ENCODE data around the gene PCDH15.
"Not testable (repeated sequence)": the region's sequence is repeated elsewhere in the genome, so short reads cannot be mapped to it uniquely, and the experiment has no call there.

The PCDH15 gene

DNA sequence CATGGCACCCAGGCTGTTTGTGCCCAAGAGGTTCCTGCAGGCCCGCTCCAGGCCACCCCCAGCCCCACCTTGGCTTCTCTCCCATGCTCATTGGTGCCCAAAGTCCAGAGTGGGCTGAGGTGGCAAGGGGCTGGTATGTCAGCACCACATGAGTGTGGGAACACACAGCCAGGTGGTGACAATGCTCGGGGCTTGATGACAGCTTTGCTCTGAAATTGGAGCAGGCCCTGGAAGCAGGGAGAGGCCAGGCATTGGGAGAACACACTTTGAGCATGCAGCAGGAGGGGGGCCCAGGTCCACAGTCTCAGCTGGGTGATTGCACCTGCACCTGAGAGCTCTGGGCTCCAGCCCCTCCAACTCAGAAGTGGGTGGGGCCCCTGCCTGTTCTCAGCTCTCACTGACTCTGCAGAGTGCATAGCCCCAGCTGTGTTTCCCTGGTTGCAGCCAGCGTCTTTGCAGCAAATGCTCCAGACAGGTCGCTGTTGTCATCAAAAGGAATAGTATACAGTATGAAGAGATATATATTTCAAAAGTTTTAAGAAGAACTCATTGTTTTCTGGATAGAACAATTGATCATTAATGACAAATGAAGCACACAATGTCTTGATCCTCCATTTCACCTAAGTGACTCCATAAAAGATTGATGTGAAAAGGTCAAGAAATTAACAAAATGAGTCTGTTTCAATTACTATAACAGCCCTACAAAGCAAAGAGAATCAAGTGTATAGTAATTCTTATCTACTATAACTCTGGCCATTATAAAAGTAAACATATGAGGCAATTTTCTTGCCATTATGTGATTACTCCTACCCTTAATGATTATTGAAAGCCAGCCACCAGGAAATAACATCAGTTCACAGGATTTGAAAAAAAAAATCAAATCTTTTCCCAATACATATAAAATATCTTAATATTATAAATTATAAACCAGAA, 848.1 kb downstream of the PCDH15 start:
- no peak for DNase-seq

DNA sequence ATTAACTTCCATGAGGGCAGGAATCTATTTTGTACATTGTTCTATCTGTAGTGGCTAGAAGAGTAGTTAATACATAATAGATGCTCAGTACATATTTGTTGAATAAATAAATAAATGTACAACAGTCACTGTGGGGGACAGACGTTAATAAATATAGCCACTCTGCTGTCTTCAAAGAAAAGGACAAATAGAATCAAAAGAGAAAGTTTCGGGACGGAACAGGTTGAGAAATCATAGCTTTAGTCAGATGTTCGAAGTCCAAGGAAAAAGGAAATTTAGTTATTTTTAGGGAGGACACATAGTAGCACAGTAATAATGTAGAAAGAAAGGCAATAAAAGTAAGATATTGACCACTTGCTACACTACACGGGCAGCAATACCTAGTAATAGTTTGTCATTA, 861.4 kb downstream of the PCDH15 start:
- DNase-seq: no peak

DNA sequence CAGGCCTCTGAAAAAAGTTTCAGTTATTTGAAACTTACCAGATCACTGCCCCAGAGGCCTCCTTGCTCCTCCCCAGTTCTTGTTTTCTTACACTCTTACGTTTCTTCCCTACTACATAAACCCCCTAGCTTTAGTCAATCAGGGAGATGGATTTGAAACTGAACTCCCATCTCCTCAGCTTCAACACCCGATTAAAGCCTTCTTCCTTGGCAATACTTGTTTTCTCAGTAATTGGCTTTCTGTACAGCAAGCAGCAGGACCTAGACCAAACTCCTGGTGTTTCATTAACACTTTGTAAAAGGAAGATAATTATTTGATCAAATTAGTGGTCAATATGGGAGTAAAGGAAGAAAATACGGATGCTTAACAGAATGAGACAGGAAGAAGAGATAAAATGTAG, 870.4 kb downstream of the PCDH15 start:
- DNase-seq: no peak

DNA sequence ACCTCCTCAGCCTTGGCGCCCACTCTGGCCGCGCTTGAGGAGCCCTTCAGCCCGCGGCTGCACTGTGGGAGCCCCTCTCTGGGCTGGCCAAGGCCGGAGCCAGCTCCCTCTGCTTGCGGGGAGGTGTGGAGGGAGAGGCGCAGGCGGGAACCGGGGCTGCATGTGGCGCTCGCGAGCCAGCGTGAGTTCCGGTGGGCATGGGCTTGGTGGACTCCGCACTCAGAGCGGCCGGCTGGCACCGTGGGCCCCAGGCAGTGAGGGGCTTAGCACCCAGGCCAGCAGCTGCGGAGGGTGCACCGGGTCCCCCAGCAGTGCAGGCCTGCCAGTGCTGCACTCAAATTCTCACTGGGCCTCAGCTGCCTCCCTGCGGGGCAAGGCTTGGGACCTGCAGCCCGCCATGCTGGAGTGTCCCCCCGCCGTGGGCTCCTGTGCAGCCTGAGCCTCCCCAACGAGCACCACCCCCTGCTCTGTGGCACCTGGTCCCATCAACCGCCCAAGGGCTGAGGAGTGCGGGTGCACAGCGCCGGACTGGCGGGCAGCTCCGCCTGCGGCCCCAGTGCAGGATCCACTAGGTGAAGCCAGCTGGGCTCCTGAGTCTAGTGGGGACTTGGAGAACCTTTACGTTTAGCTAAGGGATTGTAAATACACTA, 876.9 kb downstream of the PCDH15 start:
- not testable (repeated sequence) for DNase-seq

DNA sequence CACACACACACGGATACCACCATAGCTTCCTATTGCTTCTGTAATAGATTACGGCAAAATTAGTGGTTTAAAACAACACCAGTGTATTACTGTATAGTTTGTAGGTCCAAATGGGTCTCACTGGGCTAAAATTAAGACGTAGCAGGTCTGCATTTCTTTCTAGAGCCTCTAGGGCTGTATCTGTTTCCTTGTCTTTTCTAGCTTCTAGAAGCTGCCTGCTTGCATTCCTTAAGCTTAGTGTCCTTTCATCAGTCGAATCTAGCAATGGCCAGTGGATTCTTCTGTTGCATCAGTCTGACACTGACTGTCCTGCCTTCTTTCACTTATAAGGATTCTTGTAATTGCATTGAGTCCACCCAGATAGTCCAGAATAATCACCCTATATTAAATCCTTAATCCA, 882.3 kb downstream of the PCDH15 start:
- no peak for DNase-seq

DNA sequence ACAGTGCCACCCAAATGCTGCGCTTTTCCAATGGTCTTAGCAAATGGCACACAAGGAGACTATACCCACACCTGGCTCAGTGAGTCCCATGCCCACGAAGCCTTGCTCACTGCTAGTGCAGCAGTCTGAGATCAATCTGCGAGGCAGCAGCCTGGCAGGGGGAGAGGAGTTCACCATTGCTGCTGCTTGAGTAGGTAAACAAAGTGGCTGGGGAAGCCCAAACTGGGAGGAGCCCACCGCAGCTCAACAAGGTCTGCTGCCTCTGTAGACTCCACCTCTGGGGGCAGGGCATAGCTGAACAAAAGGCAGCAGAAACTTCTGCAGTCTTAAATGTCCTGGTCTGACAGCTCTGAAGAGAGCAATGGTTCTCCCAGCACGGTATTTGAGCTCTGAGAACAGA, 891.2 kb downstream of the PCDH15 start:
- no peak for DNase-seq

DNA sequence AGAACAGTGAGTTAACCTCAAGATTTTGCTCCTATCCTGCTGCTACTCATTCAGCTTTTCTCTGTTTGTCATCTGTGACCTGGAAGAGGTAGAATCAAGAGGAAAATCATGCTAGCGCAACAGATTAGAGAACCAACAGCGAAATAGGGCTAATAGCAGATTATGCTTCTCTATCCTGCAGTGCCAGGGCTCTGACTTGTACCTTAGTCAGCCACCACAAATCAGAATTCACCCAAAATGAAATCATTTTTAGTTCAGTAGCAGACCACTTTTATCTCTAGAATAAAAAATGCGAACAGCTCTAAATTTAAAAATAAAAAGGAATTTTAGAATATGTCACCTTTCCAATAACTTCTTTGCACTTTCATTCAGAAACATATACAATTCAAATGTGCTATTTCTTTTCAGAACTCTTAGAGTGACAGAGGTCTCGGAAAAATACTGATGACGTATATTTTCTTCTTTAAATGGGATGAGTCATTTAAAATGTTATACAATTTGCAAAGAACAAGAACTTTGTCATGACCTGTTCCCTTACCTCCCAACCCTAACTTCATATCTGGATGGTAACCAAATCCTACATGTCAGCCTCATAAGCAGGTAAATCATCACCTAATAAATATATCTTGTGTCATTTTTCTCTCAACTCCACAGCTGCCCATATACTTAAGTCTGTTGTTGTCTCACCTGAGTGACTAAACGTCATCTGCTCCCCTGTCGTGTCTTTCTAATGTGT, 896.4 kb downstream of the PCDH15 start:
- DNase-seq: no peak

DNA sequence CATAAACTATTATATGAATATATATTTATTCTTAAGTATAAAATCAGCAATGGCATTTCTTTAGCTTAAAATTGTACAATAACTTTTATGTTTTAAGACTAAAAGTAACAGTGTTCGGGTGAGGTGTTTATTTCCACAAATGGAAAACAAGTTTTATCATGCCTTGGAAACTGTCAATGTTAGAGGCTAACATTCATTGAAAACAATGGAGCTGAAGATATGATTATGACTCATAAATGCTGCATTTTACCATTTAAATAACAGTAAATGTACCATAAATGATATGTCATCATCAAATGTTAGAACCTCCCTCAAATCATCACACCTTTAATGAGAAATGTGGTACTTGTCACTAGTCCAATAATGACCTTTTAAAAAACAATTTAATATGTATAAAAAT, 897.3 kb downstream of the PCDH15 start:
- no peak for DNase-seq

DNA sequence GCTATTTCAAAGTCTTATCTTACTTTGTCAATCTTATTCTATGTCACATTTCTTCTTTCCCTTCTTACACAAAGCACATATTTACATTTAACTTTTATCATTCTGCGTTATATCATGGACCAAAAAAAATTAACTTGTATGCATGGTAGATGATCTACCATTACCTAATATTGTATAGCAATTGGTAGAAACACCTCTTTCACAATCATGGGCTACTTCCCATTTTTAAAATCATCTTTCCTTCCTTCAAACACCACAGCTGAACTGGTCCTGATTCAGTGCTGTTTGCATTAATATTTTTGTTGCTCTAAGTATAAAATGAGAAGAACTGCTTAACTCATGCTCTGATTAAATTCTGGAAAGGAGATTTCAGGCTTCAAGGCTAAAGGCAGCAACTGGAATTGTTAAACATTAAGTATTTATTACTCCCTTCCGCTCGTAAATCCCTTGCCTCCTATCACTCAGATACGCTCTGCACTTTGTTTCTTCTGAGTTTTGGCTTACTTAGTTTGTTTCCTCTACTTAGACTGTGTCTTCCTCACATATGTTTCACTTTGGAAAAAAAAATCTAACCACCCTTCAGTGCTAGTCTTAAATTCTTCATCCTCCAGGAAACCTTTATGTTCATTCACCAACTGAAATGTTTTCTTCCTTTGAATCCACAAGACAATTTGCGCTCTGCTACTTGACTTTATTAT, 901.4 kb downstream of the PCDH15 start:
- no peak for DNase-seq

DNA sequence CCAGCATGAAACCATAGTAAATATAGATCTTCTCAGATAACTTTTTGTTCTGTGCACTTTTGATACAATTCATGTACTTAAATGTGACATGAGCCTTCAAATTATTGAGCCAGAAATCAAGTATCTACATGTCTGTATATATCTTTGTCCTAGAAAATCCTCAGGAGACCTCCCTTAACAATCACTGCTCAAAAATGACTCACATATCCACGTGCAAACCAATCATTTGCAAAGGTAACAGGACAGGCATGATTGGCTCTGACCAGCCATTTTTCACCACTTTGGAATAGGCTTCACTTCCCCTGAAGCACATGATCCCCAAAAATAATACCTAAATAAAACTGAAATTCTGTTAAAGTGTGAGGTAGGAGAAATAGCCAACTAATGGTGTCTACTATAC, 902.5 kb downstream of the PCDH15 start:
- DNase-seq: no peak

DNA sequence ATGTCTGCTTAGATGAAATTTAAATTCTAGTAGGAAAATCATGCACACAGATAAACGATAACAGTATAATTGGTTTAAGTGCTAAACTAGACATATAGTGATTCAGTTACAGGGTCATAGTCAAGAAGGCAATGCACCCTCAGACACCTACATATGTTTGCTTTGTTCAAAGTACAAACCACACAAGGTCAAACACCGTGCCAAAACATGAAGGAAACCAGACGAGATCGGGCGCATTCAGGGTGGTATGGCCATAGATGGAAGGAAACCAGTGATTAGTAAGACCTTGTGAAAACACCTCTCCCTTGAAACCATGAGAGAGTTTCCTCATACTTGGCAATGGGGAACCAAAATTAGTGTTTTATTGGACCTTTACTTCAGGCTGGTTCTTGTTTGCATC, 906.9 kb downstream of the PCDH15 start:
- no peak for DNase-seq

DNA sequence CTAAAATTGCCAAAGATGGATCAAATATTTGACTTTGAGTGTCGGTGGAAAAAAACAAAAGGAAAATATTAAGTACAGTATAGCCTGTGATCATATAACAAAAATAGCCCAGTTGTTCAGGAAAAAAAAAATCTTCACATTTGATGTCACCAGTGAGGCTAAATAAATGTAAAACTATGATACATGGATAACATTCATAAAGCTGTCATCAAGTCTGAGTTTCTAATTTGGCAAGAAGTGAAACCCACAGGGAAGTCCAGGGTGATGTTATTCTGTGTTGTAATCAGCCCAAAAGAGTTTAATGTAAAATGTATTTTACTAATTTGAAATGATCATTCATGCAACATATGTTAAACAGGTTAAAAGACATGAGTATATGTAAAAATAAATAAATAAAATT, 908.0 kb downstream of the PCDH15 start:
- DNase-seq: no peak

DNA sequence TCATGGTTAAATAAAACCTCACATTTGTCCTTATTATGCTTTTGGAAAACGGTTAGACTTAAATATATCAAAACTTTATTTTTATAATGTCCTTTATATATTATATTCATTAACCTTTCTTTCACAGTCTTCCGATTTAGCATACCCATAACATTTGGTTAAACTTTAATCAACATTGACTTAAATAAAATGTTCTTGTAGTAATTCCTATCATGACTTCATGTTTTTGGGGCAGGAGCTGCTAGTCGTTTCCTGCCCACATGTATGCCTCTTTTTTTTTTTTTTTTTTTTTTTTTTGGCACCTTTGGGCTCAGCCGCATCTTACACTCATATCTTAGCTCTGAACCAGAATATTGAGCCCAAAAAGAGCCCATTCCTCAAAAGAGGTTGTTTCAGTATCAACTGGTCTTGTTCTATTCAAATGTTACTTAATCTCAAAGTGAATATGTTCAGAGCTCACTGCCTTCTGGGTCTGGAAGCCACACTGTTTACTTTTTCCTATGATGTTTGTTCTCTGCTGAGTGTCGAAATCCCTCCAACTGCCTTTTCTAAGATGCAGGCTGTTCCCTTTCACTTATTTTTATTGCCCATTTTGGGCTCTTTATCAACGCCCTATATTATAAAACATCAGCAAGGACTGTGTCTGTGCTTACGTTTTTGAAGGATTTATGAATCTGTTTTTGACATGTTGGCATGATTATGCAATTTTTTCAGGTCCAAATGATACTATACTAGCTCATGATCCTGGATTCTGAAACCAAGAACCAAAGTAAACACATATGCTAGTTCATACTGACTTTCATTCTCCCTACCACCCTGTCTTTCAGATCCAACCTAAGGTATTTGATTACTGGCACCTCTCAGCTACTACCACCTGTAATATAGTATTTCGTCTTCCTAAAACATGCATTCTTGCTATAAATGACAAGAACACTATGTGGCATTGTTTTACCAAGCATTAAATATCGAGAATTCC, 914.4 kb downstream of the PCDH15 start:
- no peak for DNase-seq

DNA sequence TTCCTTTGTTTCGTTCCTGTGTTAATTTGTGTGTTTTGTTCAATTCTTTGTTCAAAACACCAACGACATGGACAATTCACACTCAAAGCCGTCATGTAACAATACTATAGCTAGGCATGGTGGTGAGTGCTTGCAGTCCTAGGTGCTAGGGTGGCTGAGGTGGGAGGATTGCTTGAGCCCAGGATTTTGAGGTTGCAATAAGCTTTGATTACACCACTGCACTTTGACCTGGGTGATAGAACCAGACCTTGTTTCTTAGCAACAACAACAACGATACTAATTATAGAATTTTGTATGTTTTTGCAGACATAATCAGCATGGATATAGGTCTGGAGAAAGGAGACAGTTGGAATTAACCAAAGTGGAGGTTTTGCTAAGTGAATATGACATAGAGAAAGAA, 936.2 kb downstream of the PCDH15 start:
- DNase-seq: no peak

DNA sequence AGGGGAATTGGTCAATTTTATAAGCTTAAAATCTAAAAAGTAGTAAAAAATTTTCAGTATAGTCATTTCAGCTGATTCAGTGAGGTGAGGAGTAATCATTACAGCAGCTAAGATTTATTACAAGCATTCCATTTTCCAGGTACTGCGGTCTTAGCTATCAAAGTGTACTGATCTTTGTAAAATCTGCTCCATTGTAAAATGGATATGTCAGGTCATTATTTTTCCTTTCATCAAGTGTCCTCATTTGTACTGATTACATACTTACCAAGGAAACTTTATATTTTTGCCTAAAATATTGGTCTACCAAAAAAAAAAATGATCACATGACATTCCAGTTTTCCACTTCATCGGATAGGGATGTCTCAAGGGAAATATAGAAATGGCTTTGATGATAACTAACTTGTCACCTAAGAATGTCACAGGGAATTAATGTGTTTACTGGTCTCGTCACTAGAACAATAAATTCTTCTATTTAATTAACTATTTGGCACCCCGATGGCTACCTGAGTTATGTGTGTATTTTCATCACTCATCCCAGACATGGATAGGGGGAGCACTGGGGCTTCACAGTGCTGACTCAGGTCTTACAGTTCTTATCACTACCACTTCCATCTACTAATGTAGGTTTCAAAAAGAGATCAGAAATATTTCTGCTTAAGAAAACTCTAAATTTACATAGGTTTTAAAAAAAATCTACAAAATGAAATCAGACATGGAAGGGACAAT, 948.4 kb downstream of the PCDH15 start:
- DNase-seq: no peak

DNA sequence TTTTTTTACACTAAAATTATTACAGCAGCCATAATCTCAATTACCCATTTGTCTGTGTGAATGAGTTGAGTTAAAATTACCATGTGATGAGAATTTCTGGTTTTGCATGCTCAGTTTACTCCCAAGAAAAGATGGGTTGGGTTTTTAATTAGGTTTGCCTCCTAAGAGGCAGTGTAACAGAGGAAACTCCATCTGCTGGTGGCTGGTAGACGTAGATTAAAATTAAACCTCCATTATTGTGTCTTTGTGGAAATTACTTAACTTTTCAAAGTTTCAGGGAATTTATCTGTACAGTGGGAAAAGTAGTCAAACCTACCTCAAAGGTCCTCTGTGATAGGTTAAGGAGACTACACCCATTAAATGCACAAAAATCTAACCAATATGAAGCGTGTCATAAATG, 954.2 kb downstream of the PCDH15 start:
- no peak for DNase-seq

DNA sequence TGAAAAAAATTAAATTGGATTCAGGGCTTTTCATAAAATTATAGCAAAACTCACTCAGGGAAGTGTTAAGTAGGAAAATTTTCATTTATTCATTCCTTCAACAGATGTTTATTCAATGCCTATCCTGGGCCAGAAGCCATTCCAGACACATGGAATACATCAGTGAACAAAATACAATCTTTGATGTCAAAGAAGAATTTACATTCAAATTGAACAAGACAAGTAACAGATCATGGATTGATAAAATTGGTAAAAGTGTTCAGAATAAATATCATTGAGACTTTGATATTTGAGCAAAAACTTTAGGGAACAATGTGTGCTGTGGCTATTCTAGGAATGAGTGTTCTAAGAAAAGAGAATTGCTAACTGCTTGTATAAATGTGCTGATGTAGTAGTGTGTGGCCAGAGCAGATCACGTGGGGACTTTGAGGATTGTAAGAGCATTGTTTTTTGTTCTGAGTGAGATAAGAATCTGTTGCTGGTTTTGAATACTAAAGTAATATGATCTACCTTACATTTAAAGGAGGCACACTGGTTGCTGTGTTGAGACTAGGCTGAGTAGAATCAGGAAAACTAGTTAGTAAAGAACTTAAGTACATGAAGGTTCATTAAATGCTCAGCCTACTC, 957.2 kb downstream of the PCDH15 start:
- DNase-seq: no peak

DNA sequence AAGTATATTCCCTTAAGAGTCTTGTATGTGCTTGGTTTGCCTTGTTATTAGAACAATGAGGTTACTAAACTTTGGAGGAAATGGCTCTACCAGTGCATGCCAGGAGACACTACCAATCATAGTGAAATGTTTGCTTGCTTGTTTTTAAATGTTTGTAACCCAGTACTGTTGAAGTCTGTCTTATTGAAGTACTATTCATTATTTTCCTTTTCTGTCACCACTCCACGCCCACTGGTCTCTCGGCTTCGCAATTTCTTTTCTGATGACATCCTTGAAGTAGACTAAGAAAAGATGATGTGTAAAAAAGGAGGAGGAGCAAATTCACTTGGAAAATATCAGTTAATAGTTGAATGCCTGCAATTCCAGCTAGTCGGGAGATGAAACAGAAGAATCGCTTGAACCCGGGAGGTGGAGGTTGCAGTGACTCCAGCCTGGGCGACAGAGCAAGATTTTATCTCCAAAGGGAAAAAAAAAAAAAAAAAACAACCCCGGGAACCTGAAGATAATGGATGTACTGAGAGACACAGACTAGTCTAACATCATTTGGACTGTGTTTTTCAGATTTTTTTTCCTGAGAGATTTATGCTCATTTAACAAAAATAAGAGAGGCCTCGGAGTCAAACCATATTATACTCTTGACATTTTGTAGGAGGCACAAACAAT, 959.4 kb downstream of the PCDH15 start:
- DNase-seq: no peak

DNA sequence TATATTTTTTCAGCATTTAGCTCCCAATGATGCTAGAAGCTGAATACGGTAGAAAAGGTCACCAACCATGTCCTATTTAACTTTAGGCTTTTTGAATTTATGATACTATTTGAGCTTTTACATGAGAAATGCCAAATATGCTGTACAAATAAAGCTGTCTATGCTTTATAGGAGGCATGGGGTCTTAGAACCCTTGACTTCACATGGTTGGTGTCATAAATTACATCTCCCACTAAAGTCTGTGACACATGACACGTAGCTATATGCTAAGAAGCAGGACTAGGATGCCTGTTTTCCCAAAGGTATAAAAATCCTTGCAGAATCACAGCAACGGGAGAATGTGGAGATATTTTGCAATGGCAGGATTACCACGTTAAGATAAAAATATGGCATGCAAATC, 960.4 kb downstream of the PCDH15 start:
- no peak for DNase-seq

DNA sequence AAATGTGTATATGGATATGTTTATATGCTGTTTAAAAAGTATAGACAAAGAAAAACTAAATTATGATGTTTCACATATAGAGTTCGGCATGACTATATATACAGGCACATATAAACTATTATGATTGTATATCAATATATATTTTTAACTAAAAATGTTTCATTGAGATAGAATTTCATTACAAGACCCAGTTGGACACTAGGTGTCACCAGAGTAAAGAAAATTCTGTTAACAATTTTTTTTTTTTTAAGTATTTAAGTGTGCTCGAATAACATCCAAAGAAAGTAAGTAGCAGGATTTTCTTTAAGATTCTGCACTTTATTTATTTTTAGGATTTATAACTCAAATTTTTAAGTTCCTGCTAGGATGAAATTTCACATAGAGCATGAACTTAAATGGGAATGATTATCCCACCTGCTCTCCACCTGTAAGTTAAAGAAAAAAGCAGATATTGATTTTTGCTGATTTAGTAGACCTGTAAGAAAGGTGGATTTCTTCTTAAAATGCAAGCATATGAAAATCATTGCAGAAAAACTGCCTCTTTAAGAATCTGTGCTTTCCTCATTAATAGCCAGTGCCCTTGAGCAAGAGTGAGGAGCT, 961.5 kb downstream of the PCDH15 start:
- no peak for DNase-seq

Data from cortex of kidney (tissue), 1 donor.